IPS DF 19.7 (cell line): ENCODE measurements around the gene TMPRSS7.

ENCODE experiments used
- DNase-seq: peaks from one replicate; pipeline ENCODE4 v3.0.0-alpha.2; 2013; ENCODE audit warnings: low read depth, low spot score

The TMPRSS7 gene

DNA sequence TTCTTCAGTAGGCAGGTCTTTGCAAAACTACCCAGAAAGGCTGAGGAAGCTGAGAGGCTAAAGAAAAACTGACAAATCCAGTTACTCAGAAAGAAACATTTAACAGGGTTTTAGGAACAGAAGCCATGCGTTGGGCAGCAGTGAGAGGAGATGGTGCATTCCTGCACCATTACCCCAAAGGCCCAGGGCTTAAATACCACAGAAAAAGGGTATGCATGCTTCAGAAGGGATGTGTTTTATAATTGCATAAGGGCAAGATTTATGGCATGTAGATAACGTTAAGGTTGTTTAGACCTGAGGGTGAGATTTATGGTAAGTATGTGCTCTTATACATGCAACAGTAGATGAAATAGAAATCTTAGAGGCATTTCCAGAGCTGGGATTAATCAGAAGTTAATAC lies 61.6 kb downstream of the TMPRSS7 start:
- no peak for DNase-seq

DNA sequence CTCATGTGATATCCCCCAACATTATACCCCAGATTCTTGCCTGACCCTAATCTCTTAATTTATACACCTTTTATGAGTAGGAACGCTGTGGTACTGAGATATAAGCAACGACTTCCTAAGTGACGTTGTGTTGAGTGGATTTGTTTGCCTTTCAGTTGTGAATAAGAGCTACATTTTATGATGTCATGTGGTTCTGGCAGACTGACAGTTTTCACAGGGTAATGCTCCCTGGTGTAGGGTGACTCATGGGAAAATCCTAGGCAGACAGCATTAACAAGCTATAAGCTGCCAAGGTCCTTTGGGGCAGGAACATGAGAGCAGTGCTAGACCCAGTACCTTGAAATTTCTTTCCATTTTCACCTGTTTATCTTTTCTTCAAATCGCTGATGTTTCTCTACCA lies 62.8 kb downstream of the TMPRSS7 start:
- DNase-seq, result no peak

DNA sequence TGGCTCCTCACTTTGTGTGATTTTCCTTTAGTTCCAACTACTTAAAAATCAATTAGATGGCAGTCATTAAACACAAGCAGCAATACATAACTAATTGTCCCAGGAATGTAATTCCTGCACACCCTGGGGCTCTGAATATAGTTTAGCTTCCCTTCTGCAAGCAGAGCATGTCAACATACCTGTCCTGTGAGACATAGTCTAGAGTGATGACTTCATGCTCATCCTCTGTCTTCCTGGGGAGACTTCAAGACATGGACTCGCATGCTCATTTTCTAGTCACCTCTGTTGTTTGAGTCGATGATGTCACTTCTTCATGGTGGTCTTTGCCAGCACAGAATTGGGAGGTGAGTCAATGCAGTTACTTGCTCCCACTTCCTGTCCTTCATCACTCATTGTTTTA lies 67.4 kb downstream of the TMPRSS7 start:
- DNase-seq, result no peak

- DNase-seq, result no peak
These were observed 70.2 kb downstream of the TMPRSS7 start for GRCh38 chr3:112104774-112105173.

GRCh38 chr3:112109322-112109721 lies 74.8 kb downstream of the TMPRSS7 start:
- DNase-seq, result no peak

GRCh38 chr3:112111785-112112402 lies 77.4 kb downstream of the TMPRSS7 start:
- DNase-seq, result no peak

DNA sequence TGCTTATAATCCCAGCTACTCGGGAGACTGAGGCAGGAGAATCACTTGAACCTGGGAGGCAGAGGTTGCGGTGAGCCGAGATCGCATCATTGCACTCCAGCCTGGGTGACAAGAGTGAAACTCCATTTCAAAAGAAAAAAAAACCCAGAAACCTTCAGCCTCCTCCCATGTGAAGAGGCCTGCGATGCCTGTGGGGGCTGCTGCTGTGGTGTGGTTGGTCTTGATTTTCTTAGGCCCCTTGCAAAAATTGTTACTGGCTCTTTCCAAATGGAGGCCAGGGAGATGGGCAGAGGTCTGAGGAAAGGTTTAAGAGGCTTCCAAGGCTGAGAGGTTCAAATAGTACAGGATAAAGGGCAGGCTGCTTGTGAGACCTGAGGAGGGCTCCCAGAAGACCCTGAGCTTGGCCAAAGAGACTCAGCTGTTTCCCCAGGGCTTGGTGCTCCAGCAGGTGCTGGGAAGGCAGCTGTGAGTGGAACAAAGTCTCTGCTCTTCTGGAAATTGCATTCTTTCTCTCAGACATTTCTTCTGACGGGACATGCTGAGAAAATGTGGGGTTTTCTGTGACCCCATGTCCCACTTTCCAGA lies 80.1 kb downstream of the TMPRSS7 start:
- no peak for DNase-seq

DNA sequence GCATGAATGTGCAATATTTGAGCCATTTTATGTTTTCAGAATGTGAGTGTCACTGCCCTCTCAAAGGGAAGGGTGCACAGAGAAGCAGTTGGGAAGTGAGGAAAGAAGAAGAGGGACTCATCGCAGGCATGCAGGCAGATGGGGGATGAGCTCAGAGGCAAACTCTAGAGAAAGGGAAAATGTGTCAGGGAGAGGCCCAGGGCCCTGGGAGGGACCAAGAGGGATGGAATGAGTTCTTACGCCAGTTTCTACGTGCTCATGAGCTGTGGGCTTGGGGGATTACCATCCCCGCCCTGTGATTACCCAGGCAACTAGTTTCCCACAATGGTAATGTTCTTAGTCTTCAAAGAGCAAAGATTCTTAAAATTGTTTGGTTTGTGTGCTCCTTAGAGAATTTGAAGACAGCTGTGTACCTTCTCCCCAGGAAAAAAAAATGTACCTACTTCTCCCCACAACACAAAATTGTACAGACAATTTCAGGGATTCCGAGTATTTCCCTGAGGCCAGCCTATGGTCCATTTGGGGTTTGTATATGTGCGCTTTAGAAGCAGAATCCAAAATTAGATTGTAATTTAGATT lies 80.7 kb downstream of the TMPRSS7 start:
- DNase-seq, result no peak

GRCh38 chr3:112115806-112116383 lies 81.4 kb downstream of the TMPRSS7 start:
- no peak for DNase-seq

GRCh38 chr3:112116748-112117186 lies 82.2 kb downstream of the TMPRSS7 start:
- no peak for DNase-seq

GRCh38 chr3:112117415-112117814 lies 82.9 kb downstream of the TMPRSS7 start:
- DNase-seq, result no peak

- DNase-seq, result no peak
These were observed 83.5 kb downstream of the TMPRSS7 start for GRCh38 chr3:112117841-112118571.

DNA sequence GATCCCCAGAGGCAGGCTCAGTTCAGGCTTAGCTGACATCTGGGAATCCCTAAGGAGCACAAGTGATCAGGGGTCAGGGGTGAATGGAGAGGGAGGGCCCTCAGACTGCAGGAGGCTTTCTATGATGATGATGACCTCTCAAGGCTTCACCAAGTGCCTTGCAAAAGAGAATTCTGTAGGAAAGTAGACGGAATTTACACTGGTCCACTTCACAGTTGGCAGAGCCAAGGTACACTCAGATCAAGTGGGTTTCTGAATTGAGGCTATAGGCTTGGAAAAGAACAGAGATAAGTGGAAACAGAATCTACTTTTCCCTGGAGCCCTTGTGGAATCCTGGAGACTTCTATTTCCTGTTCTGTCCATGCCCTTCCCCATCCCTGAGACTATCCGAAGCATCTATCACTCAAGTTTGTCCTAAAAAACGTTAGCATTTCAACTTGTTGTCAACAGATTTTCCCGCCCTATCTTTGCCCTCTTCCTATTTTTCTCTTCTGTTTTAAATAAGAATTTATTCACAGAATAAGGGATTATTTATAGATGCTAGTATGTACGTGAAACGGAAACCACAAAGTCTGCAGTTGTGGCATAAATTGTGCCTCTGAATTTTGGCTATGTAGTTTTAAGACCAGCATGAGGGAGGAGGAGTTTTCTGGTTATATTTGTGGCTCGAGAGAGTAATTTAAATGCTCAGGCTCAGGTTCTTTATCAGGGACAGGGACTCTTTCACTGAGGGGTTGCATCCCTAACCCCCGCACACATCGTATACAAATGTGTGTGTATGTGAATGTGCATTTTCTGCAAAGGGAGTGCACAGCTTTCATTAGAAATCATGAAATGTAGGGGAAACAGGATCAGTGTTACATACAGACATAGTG lies 85.7 kb downstream of the TMPRSS7 start:
- no peak for DNase-seq

GRCh38 chr3:112121577-112122547 lies 87.3 kb downstream of the TMPRSS7 start:
- no peak for DNase-seq

- DNase-seq, result no peak
These were observed 88.3 kb downstream of the TMPRSS7 start for GRCh38 chr3:112122870-112123269.

DNA sequence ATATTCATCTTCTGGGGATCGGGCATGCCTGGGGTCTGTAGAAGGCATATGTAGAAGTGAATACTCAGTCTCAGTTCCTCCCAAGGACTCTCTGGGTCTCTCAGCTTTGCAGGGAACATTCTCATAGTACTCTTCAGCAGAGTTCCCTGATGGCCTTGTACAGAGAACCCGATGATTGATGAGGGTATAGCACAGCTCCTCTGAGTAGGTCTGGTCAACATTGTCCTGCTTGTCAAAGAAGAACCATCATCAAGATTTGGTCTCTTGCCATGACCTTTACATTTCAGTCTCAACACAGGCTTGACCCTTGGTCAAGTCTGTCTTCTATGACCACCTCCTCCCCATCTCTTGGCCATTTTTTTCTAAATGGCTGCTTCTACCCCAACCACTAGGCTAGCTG lies 89.0 kb downstream of the TMPRSS7 start:
- no peak for DNase-seq

DNA sequence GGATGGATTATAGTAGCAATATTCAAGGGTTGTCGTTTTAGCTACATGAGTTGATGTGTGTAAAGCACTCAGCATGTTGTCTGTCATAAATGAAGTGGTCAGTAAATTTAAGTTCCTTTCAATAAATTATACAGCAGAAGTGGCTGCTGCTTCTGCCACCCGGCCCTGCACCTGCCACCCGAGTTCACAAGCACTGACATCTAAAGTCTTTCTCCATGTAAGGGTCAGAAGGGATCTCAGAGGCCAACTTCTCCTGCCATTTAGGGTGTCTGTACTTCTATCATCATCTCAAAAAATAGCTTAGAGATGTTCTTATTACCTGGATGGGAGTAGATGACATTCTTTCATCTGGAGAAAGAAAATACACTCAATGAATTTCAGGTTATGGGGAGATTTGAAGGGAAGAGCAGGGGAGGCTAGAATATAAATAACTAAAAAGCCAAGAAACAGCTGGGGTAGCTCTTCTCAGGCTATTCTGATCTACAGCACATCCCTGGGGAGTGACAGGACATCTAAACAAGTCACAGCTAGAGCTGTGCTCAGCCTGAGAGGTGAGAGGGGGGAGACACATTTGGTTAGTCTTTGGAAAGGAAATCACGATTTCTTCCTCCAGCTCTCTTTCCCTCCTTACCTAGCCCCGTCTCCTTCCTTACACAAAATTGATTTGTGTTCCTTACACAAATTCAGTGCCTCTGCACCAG lies 90.5 kb downstream of the TMPRSS7 start:
- no peak for DNase-seq

DNA sequence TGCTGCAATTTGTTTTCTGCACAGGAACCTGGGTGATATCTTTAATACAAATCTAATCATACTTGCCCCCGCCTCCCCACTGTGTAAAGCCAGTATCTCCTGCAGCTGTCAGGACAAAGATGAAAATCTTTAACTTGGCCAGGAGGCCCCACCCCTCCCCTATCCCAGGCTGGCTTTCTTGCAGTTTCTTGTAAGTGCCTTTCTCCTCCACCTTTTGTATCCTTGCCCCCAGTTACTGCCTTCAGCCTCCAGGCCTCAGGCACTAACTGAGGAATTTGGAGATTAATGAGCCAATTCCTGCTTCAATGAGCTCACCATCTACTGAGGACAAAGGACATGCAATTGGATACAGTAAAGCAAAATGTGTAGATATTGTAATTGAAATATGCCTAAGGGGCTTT lies 92.0 kb downstream of the TMPRSS7 start:
- peak; percentile 54 for DNase-seq
